SJCRH30 (cell line): ENCODE results near the gene PKIG. TPM values are rescaled to one million over a fixed set of nuclear protein-coding genes. Genes with fewer than 3 reads are reported as not detected.

ENCODE experiments used
- DNase-seq, 2 experiments: peaks; one replicate each; pipeline ENCODE4 v3.0.0-alpha.2; 2015 to 2020
- H3K27ac ChIP-seq: fragments of 250-450 bp; sonication (Bioruptor Pico); 2 replicates; pipeline ENCODE4 v1.5.1; 2020; ENCODE audit warnings: mild to moderate bottlenecking, moderate library complexity
- H3K27me3 ChIP-seq: fragments of 250-450 bp; sonication (Bioruptor Pico); 2 replicates; pipeline ENCODE4 v1.5.1; 2020; ENCODE audit warnings: mild to moderate bottlenecking, moderate library complexity
- H3K36me3 ChIP-seq: fragments of 250-450 bp; sonication (Bioruptor Pico); 2 replicates; pipeline ENCODE4 v1.5.1; 2020; ENCODE audit warnings: mild to moderate bottlenecking, moderate library complexity
- H3K4me1 ChIP-seq: fragments of 250-450 bp; sonication (Bioruptor Pico); 2 replicates; pipeline ENCODE4 v1.5.1; 2020; ENCODE audit warnings: mild to moderate bottlenecking, moderate library complexity
- H3K4me3 ChIP-seq: fragments of 250-450 bp; sonication (Bioruptor Pico); 2 replicates; pipeline ENCODE4 v1.5.1; 2020; ENCODE audit warnings: mild to moderate bottlenecking, moderate library complexity
- H3K9me3 ChIP-seq: fragments of 250-450 bp; sonication (Bioruptor Pico); replicated peaks from 2 replicates; pipeline ENCODE4 v1.5.1; 2020; ENCODE audit warnings: mild to moderate bottlenecking, moderate library complexity
- total RNA-seq: library from RNA; depleted of rRNA; stranded (reverse); fragments of >200 nt; shearing (Covaris generic); gene quantifications from 2 replicates; pipeline ENCODE4 v1.2.3, GENCODE V29; 2014

Gene PKIG
- total RNA-seq, 1 experiment from 2014 or later, result 10.1 TPM

DNA sequence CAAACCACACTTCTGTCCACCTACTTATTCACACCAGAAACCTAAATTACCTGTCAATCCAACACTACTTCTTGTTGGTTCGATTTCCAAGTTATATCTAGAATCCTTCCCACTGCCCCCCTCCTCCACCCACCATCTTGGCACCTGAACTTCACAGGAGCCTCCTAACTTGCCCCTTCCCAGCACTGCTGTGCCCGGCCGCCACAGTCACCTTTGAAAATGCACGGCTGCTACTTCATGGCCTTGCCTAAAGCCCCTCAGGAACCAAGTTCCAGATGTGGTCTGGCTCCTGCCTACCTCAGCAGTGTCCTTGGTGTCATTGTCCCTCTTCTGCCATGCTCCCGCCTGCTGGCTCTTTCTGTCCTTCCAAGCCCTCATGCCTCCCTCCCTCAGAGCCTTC lies 31.2 kb downstream of the PKIG start:
- Histone ChIP-seq H3K9me3 (no peaks in the 10 kb centered on the region), H3K4me3 (no peak overlapping the region), H3K27me3 (no peaks in the 10 kb centered on the region), H3K27ac (no peak overlapping the region), H3K4me1 (peaks cover 6% of the 10 kb centered on the region; the same call in 1 of the 2 replicates), H3K36me3 (no peaks in the 10 kb centered on the region)
- no peak for DNase-seq

DNA sequence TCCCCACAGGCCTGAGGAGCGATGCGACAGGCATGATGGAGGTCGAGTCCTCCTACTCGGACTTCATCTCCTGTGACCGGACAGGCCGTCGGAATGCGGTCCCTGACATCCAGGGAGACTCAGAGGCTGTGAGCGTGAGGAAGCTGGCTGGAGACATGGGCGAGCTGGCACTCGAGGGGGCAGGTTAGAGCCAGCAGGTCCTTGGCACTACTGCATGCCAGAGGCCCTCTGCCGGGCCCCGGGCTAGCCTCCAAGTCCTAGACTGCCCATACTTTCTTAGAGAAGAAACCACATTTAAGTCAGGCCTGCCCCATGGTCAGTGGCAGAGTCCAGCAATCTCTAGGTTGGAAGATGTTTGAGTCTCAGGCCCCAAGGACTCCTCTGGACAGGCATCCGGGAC lies 32.1 kb downstream of the PKIG start:
- no peak for DNase-seq
- Histone ChIP-seq H3K27me3 (no peaks in the 10 kb centered on the region), H3K4me1 (peaks cover 6% of the 10 kb centered on the region; the same call in 1 of the 2 replicates), H3K9me3 (no peaks in the 10 kb centered on the region), H3K27ac (no peak overlapping the region), H3K36me3 (0 out of 2 replicates have a peak, but pooled peaks cover 3% of the 10 kb centered on the region), H3K4me3 (no peak overlapping the region)

DNA sequence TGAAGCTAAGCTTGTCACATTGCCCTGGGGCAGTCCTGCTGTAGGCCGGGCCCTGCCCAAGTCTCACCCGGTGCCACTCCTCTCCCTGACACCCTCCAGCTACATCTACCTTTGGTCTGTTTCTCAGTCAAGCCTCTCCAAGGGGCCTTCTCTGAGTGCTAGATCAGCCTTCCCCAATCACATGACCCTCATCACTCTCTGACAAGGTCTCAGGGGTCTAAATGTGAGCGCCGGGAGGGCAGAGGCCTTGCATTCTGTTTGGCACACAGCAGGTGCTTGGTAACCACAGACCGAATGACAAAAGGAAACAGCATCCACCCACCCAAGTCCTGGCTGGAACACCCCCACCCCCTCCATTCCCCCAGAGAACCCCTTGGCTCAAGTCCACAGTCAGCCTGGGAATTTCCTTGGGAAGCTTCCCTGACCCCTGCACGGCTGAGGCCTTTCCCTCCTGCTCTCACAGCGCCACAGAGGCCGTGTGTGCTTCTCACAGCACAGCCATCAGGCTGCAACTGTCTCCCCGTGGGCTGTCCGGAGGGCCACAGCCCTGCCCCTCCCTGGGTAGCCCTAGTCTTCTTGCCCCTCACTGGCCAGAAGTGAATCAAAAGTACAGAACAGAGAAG lies 32.9 kb downstream of the PKIG start:
- peak; percentile 63 to 68 for DNase-seq
- Histone ChIP-seq H3K4me3 (no peak overlapping the region), H3K27ac (no peak overlapping the region), H3K27me3 (no peaks in the 10 kb centered on the region), H3K4me1 (peaks cover 6% of the 10 kb centered on the region; the same call in 1 of the 2 replicates), H3K36me3 (0 out of 2 replicates have a peak, but pooled peaks cover 3% of the 10 kb centered on the region), H3K9me3 (no peaks in the 10 kb centered on the region)

DNA sequence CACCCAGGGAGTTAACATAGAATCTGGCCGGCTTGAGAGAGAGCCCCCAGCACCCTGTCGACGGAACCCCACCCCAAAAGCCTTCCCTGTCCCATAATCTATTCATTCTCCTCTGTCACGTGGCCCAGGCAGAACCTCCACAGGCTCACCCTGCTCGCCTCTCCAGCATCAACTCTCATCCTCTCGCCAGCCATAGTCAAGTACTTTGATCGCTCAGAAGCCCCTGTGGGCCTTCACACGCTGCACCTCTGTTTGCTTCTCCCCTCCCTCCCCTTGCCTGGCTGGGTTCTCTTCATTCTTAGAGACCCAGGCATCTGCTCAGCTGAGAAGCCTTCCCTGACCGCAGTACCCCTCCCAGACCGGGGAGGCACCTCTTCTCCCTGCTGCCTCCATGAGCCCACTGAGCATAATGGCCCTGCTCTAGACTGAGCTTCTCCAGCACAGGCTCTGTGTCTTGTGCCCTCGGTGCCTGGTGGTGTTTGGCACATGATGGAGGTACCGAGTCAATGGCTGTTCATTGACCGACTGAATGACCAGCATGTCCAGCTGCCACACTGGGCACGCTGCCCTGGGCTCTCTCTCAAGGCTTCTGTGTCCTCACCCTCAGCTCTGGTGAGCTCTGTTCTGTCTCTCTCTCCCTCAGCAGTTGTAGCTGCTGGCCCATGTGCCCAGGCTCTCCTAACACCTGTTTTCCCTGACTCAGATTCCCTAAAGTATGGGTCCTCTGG lies 33.7 kb downstream of the PKIG start:
- Histone ChIP-seq H3K4me1 (peaks cover 6% of the 10 kb centered on the region; the same call in 1 of the 2 replicates), H3K4me3 (no peak overlapping the region), H3K27me3 (no peaks in the 10 kb centered on the region), H3K36me3 (peaks cover 6% of the 10 kb centered on the region; the same call in 1 of the 2 replicates), H3K27ac (no peak overlapping the region), H3K9me3 (no peaks in the 10 kb centered on the region)
- no peak for DNase-seq

DNA sequence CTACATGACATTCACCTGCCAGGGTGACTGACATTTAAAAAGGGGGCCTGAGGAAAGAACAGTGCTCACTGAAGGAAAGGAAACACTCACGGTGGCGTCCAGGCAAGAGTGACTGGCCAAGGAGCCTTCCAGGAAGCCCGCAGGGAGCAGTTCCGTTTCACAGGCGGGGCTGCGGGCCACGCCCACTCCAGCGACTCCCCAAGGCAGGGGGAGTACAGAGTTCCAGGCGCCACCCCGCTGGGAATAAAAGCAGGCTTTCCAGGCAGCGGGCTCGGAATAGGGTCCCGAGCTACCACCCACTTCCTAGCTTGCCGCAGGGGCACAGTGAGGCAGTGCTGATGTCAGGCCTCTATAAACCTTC lies 34.2 kb downstream of the PKIG start:
- no peak overlapping the region for H3K27ac ChIP-seq
- no peaks in the 10 kb centered on the region for H3K9me3 ChIP-seq
- peaks cover 6% of the 10 kb centered on the region; the same call in 1 of the 2 replicates for H3K36me3 ChIP-seq
- no peak overlapping the region for H3K4me3 ChIP-seq
- H3K27me3 ChIP-seq, result no peaks in the 10 kb centered on the region
- H3K4me1 ChIP-seq, result peaks cover 6% of the 10 kb centered on the region; the same call in 1 of the 2 replicates
- no peak for DNase-seq

DNA sequence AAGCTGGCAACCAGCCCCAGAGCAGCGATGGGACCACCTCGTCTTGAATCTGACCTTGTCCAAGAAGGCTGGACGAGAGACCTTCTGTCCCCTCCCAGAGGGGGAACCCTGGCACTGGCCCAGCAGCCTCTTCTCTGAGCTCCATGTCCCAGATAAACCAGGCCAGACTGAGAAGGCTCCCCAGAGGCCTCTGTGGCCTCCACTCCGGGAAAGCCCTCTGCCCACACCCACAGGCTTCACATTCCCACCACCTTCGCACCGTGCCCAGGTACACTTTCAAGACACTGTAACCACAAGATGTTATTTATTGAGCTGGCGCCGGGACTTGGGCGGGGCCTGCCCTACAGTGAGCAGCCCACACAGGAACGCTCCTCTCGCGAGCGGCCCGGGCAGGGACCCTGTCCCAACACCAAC lies 35.9 kb downstream of the PKIG start:
- H3K36me3 ChIP-seq, result peaks cover 10% of the 10 kb centered on the region; the same call in 1 of the 2 replicates

DNA sequence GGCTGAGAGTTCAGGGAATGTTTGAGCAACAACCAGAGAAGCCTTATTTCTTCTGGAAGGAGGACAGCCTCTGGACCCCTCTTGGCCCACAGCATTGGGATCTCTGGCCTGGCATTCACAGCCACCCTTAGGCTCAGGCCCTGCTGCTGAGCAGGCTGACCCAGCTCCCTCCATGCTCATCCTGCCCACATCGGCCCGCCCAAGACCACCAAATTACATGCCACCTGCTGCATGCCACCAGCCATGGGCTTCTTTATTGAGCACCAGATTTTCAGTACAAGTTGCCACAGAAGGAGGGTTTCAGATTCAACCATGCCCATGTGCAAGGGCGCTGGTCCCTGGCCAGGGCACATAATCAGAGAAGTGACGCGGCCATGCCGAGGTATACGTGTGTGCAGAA lies 36.9 kb downstream of the PKIG start:
- Histone ChIP-seq H3K36me3 (peaks cover 12% of the 10 kb centered on the region; the same call in 1 of the 2 replicates), H3K9me3 (no peaks in the 10 kb centered on the region), H3K4me3 (no peak overlapping the region), H3K4me1 (peaks cover 6% of the 10 kb centered on the region; the same call in 1 of the 2 replicates), H3K27ac (no peak overlapping the region), H3K27me3 (no peaks in the 10 kb centered on the region)
- no peak for DNase-seq

More for the DNA sequence above, 35.9 kb downstream of the PKIG start:
- H3K9me3 ChIP-seq, result no peaks in the 10 kb centered on the region
- no peak overlapping the region for H3K27ac ChIP-seq
- H3K4me1 ChIP-seq, result peaks cover 6% of the 10 kb centered on the region; the same call in 1 of the 2 replicates
- DNase-seq, result no peak
- no peak overlapping the region for H3K4me3 ChIP-seq
- no peaks in the 10 kb centered on the region for H3K27me3 ChIP-seq

DNA sequence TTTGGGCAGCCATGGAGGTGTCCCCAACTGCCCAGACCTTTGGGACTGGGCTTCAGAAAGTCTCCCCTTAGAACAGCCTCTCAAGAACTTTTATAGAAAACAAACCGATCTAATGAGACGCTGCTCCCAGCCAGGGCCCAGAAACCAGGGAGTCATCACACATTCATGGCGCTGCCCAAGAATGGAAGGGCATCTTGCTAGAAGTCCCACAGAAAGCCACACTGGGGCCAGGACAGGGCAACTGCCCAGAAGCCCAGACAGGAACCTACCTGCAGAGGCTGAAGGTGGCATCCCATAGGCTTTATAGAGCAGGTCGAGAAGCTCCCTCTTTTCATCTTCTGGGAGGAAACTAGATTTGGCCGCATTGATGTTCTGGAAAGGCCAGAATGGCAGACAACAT lies 37.7 kb downstream of the PKIG start:
- no peak for DNase-seq
- Histone ChIP-seq H3K27me3 (no peaks in the 10 kb centered on the region), H3K36me3 (peaks cover 16% of the 10 kb centered on the region; the same call in 1 of the 2 replicates), H3K4me3 (no peak overlapping the region), H3K9me3 (no peaks in the 10 kb centered on the region), H3K4me1 (peaks cover 6% of the 10 kb centered on the region; the same call in 1 of the 2 replicates), H3K27ac (no peak overlapping the region)

DNA sequence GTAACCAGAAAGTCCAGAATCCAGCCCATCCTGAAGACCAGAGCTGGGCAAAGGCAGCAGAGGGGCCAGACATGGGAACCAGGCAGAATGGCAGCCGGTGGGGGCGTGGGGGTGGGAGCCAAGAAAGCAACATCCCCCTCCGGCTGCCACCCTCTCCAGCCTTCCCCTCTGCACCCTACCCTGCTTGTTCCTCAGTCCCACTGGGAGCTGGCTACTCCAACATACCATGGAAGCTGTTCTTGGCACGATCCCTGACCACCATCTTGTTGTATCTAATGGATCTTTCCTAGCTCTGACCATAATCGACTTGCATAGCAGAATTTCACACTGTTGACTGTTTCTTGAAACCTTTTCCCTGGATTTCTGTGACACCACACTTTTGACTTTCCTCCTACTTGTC lies 38.9 kb downstream of the PKIG start:
- DNase-seq, result no peak
- Histone ChIP-seq H3K36me3 (peaks cover 16% of the 10 kb centered on the region; the same call in 1 of the 2 replicates), H3K9me3 (no peaks in the 10 kb centered on the region), H3K4me1 (no peaks in the 10 kb centered on the region), H3K4me3 (no peak overlapping the region), H3K27me3 (no peaks in the 10 kb centered on the region), H3K27ac (no peak overlapping the region)

DNA sequence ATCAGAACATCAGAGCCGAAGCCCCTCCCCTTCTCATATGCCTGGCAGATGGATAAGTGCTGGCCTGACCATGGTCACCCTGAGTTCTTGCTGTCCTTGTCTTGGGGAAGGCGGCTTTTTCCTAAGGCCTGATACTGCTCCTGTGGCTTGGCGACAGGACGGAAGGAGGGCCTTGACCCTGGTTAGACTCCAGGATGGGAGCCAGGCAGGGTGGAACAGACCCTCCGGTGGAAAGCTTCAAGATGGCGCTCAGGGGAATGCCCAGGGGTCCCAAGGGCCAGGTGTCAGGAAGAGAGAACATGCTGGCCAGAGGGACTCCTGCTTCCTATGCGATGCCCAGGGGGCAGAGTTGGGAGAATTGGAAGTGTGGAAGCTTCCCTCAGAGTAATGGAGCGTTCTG lies 39.6 kb downstream of the PKIG start:
- no peak for DNase-seq
- Histone ChIP-seq H3K9me3 (no peaks in the 10 kb centered on the region), H3K4me3 (no peak overlapping the region), H3K27me3 (no peaks in the 10 kb centered on the region), H3K27ac (no peak overlapping the region), H3K4me1 (no peaks in the 10 kb centered on the region), H3K36me3 (peaks cover 16% of the 10 kb centered on the region; the same call in 1 of the 2 replicates)

DNA sequence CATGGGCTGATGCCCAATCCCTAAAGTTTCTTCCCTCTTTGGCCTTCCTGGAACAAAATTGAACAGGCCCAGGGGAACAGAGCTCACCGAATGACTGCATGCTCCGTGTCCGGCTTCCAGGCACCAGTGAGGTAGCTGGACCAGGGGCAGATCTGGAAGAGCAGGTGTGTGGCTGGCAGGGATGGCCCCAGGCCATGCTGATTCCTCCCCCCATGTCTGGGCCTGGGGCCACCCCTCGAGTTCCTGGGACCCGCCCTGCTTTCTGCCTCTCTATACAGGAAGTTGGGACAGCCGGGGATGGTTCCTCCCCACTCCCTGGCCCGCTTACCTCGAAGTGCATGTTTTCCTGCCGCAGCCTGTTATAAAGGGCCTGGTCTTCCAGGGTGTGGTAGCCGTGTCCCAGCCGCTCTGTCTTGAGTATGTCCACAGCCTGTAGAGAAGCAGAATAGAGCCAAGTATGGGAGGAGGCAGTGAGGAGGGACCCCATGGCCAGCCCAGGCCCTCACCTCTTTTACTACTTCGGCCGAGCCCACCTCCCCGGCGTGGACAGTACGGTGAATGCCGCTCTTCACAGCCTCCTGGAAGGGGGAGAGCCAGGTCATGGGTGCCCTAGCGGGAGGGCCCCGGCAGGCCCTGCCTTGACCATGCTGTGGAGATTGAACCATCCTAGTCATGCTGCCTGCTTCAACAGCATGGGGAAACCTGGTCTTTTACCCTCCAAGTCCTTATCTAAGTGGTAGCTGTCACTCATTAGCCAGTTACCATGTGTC lies 40.3 kb downstream of the PKIG start:
- Histone ChIP-seq H3K4me1 (no peaks in the 10 kb centered on the region), H3K27ac (no peak overlapping the region), H3K9me3 (no peaks in the 10 kb centered on the region), H3K36me3 (peaks cover 16% of the 10 kb centered on the region; the same call in 1 of the 2 replicates), H3K4me3 (no peak overlapping the region), H3K27me3 (no peaks in the 10 kb centered on the region)
- DNase-seq, result no peak

DNA sequence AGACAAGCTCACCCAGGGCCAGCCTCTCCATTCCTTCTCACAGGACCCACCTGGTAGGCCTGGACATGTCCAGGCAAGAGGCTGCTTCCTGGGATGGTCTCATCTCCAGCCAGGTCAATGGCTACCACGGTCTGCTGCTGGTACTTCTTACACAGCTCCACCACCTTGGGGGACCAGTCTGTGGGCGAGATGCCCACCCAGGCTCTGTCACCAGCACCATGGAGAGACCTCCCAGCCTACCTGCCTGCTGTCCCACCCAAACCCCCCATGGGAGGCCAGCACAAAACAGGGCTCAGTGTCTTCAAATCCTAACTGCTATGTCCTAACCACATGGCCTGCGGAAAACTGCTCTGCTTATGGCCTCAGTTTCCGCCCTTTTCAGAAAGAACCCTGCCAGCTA lies 41.8 kb downstream of the PKIG start:
- Histone ChIP-seq H3K36me3 (peaks cover 14% of the 10 kb centered on the region; the same call in 1 of the 2 replicates), H3K27ac (no peak overlapping the region), H3K4me1 (no peaks in the 10 kb centered on the region), H3K9me3 (no peaks in the 10 kb centered on the region), H3K27me3 (no peaks in the 10 kb centered on the region), H3K4me3 (no peak overlapping the region)
- no peak for DNase-seq

DNA sequence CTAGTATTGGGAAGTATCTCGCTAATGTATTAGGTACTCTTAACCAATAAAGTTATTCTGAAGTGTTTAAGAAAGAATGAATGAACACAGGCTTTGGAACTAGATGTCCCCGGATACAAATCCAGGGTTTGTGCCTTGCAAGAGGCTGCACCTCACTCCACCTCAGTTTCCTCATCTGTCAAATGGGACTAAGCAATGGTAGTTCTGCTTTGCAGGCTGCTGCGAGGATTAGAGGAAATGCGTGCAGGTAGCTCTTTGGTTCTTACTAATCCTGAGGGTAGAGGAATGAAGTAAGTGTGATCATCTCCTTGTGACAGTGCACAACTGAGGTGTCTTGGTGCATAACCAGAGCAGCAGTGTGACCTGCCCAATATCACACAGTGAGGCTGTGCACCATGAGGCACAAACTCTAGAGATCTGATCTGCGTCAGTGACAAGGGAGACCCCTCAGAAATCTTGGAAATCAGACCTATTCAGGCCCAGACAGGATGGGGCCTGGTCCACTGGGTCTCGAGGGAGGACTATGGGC lies 42.4 kb downstream of the PKIG start:
- no peak overlapping the region for H3K27ac ChIP-seq
- H3K9me3 ChIP-seq, result no peaks in the 10 kb centered on the region
- DNase-seq, result no peak
- H3K36me3 ChIP-seq, result peaks cover 14% of the 10 kb centered on the region; the same call in 1 of the 2 replicates
- no peak overlapping the region for H3K4me3 ChIP-seq
- no peaks in the 10 kb centered on the region for H3K27me3 ChIP-seq
- H3K4me1 ChIP-seq, result no peaks in the 10 kb centered on the region

DNA sequence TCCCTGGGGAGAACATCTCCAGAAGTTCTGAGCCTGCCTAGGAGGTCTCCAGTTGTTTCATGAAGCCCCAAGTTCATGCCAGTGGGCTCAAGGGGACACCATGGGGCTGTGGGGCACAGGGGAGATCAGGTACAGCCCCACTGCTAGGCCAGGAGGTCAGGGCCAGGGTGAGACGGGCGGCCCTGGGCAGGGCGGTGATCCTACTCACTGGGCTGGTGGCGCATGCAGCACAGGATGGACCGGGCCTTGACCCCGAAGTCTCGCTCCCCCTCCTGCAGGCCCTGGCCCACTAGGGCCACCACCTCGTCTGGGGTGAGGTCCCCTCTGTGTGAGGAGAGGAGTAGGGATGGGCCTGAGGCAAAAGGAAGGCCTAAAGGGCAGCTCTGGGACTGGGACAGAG lies 43.0 kb downstream of the PKIG start:
- Histone ChIP-seq H3K27me3 (no peaks in the 10 kb centered on the region), H3K4me1 (no peaks in the 10 kb centered on the region), H3K4me3 (no peak overlapping the region), H3K9me3 (no peaks in the 10 kb centered on the region), H3K27ac (no peak overlapping the region), H3K36me3 (peaks cover 14% of the 10 kb centered on the region; the same call in 1 of the 2 replicates)
- DNase-seq, result no peak
